AG04450 (cell line): ENCODE results near the gene PTPRG. TPM values are rescaled to one million over a fixed set of nuclear protein-coding genes. Genes with fewer than 3 reads are reported as not detected.
"Not testable (repeated sequence)": the region's sequence is repeated elsewhere in the genome, so short reads cannot be mapped to it uniquely, and the experiment has no call there.

Source experiments
- CTCF ChIA-PET: fragments of 300-600, 350-600 bp; formaldehyde crosslinking; extraction: SDS; loops from one replicate; lab custom pipeline; 2022; ENCODE audit warnings: antibody characterized with exemption, inconsistent platforms; lab: Charles Lee
- POLR2A ChIA-PET: fragments of 350-600 bp; formaldehyde crosslinking; extraction: SDS; loops from one replicate; lab custom pipeline; 2021; ENCODE audit warnings: antibody characterized with exemption, inconsistent platforms; lab: Yijun Ruan, JAX
- DNase-seq: peaks from one replicate; pipeline ENCODE4 v3.0.0-alpha.2; 2011; ENCODE audit warnings: low read depth, low spot score
- H3K27ac ChIP-seq: one replicate; pipeline ENCODE4 v1.5.1; 2012; ENCODE audit warnings: low read depth, low read length, control low read depth
- H3K27me3 ChIP-seq: one replicate; pipeline ENCODE4 v1.6.0; 2012; ENCODE audit warnings: low read length; ENCODE audit not compliant: control insufficient read depth, insufficient read depth
- H3K4me3 ChIP-seq: 2 replicates; pipeline ENCODE4 v1.5.1; 2011; ENCODE audit warnings: mild to moderate bottlenecking, low read depth, low read length, control low read depth
- H3K9me3 ChIP-seq: 2 replicates; pipeline ENCODE4 v1.5.1; 2012; ENCODE audit warnings: low read length; ENCODE audit not compliant: control insufficient read depth, insufficient read depth
- CTCF ChIP-seq: IDR thresholded peaks from 2 replicates; pipeline ENCODE4 v1.5.1; 2011; ENCODE audit warnings: low read depth, low read length, control low read depth, inconsistent platforms
- polyA plus RNA-seq: library from polyadenylated mRNA; depleted of rRNA; stranded (reverse); fragments of >200 nt; gene quantifications from 2 replicates; pipeline ENCODE4 v1.2.3, GENCODE V29; 2011

The PTPRG gene
- polyA plus RNA-seq, 1 experiment = 26.5 TPM

DNA sequence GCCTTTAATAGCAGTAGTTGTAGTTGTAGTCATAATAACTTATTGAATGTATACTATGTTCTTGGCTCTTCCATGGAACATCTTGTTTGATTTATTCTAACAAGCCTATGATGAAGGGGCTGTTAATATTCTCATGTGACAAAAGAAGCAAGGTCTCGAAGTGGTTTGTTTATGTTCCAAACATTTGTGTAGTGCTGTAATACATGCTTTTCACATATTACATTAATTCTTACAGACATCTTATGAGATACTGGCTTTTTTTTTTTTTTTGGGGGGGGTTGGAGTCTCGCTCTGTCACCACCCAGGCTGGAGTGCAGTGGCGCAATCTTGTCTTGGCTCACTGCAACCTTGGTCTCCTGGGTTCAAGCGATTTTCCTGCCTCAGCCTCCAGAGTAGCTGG is 252.3 kb downstream of the PTPRG start:
- TF ChIP-seq CTCF = no peak
- Histone ChIP-seq H3K4me3 (no peak overlapping the region), H3K27me3 (no peaks in the 10 kb centered on the region), H3K27ac (no peak overlapping the region), H3K9me3 (no peaks in the 10 kb centered on the region)
- ChIA-PET POLR2A (no interaction called here), CTCF (interaction anchor here (0.7 kb wide), 1 partner anchor 325 kb away, joined by 3 read pairs; no protein-coding TSS in a partner anchor)
- no peak for DNase-seq

DNA sequence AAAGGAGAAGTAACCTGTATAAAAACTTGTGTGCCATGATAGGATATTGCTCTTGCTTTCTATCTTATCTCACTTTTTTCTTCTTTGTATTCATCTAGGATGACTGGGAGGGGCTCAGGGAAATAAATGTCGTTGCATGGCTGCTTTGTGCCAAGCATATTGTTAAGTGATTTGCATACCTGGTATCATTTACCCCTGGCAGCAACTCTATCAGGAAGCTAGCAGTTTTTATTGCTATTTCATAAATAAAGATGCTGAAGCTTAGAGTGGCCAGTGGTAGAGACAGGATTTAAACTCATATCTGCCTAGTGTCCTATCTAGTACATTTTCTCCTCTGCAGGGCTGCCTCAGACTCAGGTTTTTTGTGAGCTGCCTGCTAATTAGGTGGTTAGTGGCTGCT is 253.3 kb downstream of the PTPRG start:
- ChIA-PET CTCF (interaction anchor here (0.5 to 0.7 kb wide), 2 partner anchors 213 to 408 kb away, joined by 3 read pairs; no protein-coding TSS in a partner anchor), POLR2A (no interaction called here)
- Histone ChIP-seq H3K27me3 (no peaks in the 10 kb centered on the region), H3K27ac (no peak overlapping the region), H3K9me3 (no peaks in the 10 kb centered on the region), H3K4me3 (no peak overlapping the region)
- DNase-seq = no peak
- no peak for TF ChIP-seq CTCF

DNA sequence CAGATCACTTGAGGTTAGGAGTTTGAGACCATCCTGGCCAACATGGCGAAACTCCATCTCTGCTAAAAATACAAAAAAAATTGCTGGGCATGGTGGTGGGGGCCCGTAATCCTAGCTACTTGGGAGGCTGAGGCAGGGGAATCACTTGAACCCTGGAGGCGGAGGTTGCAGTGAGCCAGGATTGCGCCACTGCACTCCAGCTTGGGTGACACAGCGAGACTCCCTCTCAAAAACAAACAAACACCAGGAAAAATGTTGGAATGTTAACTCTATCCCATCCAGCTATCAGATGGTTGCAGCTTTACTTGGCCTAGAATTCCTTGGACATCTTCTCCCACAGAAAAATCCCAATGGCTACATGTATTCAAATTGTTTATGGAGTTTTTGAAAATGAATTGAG is 254.9 kb downstream of the PTPRG start:
- POLR2A ChIA-PET, DNase-seq: not testable (repeated sequence)

DNA sequence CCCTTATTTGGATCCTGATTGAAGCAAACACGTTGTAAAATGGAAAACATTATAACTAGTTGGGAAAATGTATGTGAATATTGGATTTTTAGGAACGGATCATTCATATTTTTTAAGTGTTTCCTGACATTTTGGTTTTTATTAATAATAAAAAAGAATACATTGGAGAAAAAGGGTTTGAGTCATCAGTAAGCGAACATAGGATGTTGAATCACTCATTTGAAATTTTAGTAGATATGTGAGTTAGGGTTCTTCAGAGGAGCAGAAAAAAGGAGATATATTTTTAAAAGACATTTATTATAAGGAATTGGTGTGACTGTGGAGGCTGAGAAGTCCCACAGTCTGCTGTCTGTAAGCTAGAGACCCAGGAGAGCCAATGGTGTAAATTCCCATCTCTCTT is 258.5 kb downstream of the PTPRG start:
- CTCF ChIA-PET = interaction anchor here (0.6 kb wide), 1 partner anchor 369 kb away, joined by 3 read pairs; no protein-coding TSS in a partner anchor
- POLR2A ChIA-PET = no interaction called here
- Histone ChIP-seq H3K4me3 (no peak overlapping the region), H3K27me3 (no peaks in the 10 kb centered on the region), H3K27ac (peak overlapping the region; percentile 25), H3K9me3 (no peaks in the 10 kb centered on the region)
- no peak for DNase-seq
- no peak for TF ChIP-seq CTCF

More for the DNA sequence above, 254.9 kb downstream of the PTPRG start:
- H3K9me3 ChIP-seq, H3K27ac ChIP-seq, H3K4me3 ChIP-seq, CTCF ChIA-PET, H3K27me3 ChIP-seq: not testable (repeated sequence)

DNA sequence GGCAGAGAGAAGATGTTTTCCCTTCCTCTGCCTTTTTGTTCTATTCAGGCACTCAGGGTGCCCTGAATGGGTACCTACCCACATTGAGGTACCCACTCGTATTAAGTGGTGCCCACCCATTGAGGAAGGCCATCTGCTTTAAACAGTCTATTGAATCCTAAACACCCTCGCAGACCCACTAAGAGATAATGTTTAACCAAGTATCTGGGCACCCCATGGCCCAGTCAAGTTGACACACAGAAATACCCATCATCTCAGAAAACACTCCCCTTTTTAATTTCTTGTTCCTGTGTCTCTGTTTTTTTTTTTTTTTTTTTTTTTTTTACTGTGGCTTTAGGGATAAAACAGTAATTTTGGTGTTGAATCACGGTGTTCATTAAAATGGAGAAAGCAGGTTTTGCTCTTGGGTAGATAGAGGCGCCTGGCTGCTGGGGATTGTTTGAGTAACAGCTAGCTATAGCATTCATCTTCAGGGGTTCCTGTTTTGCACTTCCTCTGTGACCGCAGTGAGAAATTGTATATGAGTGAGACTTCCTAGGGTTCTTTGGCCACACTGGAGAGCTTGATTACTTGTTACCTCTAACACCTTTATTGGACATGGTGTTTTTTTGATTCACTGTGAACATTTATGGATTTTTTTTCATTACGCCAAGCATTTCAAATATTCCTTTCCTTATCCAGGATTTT is 259.1 kb downstream of the PTPRG start:
- POLR2A ChIA-PET = interaction anchor here (0.7 kb wide), 1 partner anchor 275 kb away, joined by 3 read pairs; no protein-coding TSS in a partner anchor
- no peak for TF ChIP-seq CTCF
- no peak for DNase-seq
- Histone ChIP-seq H3K27me3 (no peaks in the 10 kb centered on the region), H3K4me3 (no peak overlapping the region), H3K27ac (peak overlapping the region; percentile 25), H3K9me3 (no peaks in the 10 kb centered on the region)
- CTCF ChIA-PET = interaction anchor here (0.6 kb wide), 1 partner anchor 368 kb away, joined by 3 read pairs; no protein-coding TSS in a partner anchor
